K562 (cell line): ENCODE results near the gene PFN3. TPM values are rescaled to one million over a fixed set of nuclear protein-coding genes. Genes with fewer than 3 reads are reported as not detected.

Source experiments
- ETV5 ChIP-seq: sonication (generic); formaldehyde crosslinking; IDR thresholded peaks from 2 replicates; pipeline ENCODE4 v1.4.0; 2020; ENCODE audit warnings: low read depth, mild to moderate bottlenecking, missing genetic modification reagents
- HDAC8 ChIP-seq: fragments of 450-650 bp; IDR thresholded peaks from 2 replicates; pipeline ENCODE4 v1.6.1; 2016; ENCODE audit warnings: mild to moderate bottlenecking, missing genetic modification characterization, moderate library complexity, missing compliant biosample characterization
- MAZ ChIP-seq, 2 experiments: fragments of 450-650 bp in 1 of 2; sonication (generic) in 1 of 2; formaldehyde crosslinking; IDR thresholded peaks in 1 of 2; conservative IDR thresholded peaks in 1 of 2; 2 replicates each; pipeline versions ENCODE4 v1.4.0 to v1.5.0; 2020; ENCODE audit warnings: mild to moderate bottlenecking in 1 of 2, missing genetic modification reagents in 1 of 2
- NCOA1 ChIP-seq: fragments of 450-650 bp; IDR thresholded peaks from 2 replicates; pipeline ENCODE4 v1.6.1; 2016; ENCODE audit warnings: low read depth
- NR1H2 ChIP-seq: sonication (generic); formaldehyde crosslinking; IDR thresholded peaks from 2 replicates; pipeline ENCODE4 v1.4.0; 2020; ENCODE audit warnings: mild to moderate bottlenecking, missing genetic modification reagents
- NR2C2 ChIP-seq, 2 experiments: fragments of 200-800 bp in 1 of 2; sonication (Bioruptor generic) in 1 of 2; sonication (generic) in 1 of 2; formaldehyde crosslinking in 1 of 2; IDR thresholded peaks; 2 replicates each; pipeline versions ENCODE4 v1.6.1 to v1.8.0; 2016 to 2022; ENCODE audit warnings: mild to moderate bottlenecking in 1 of 2, missing compliant biosample characterization in 1 of 2, missing genetic modification characterization in 1 of 2, missing genetic modification reagents in 1 of 2
- PHF21A ChIP-seq: fragments of 450-650 bp; IDR thresholded peaks from 2 replicates; pipeline ENCODE4 v1.6.1; 2017; ENCODE audit warnings: low read depth, borderline replicate concordance
- POLR2A ChIP-seq: fragments of 450-650 bp; conservative IDR thresholded peaks from 2 replicates; pipeline ENCODE4 v1.6.1; 2016
- RAD21 ChIP-seq, 2 experiments: fragments of 250-450 bp in 1 of 2; fragments of 450-650 bp in 1 of 2; sonication (Bioruptor Pico) in 1 of 2; formaldehyde crosslinking in 1 of 2; IDR thresholded peaks in 1 of 2; conservative IDR thresholded peaks in 1 of 2; 2 replicates each; pipeline versions ENCODE4 v1.4.0 to v1.8.0; 2020 to 2022; ENCODE audit warnings: mild to moderate bottlenecking in 2 of 2, moderate library complexity in 1 of 2
- RBFOX2 ChIP-seq: fragments of 200-400 bp; formaldehyde crosslinking; IDR thresholded peaks from 2 replicates; pipeline ENCODE4 v1.6.1; 2017; ENCODE audit warnings: low read depth, mild to moderate bottlenecking, low read length, moderate library complexity
- RCOR1 ChIP-seq, 2 experiments: IDR thresholded peaks; 2 replicates each; pipeline ENCODE4 v1.6.1; 2012; ENCODE audit warnings: low read depth in 2 of 2, low read length in 2 of 2, borderline replicate concordance in 1 of 2, improper control_type of control experiment in 1 of 2
- RNF2 ChIP-seq: sonication (generic); IDR thresholded peaks from 2 replicates; pipeline ENCODE4 v1.6.1; 2016
- SMARCA5 ChIP-seq: fragments of 450-650 bp; IDR thresholded peaks from 2 replicates; pipeline ENCODE4 v1.6.1; 2016
- TAF7 ChIP-seq: fragments of 450-650 bp; IDR thresholded peaks from 2 replicates; pipeline ENCODE4 v1.6.1; 2016; ENCODE audit warnings: missing genetic modification characterization, missing compliant biosample characterization
- ZBTB7A ChIP-seq: IDR thresholded peaks from 2 replicates; pipeline ENCODE4 v1.6.1; 2011; ENCODE audit warnings: low read depth, mild to moderate bottlenecking, low read length, moderate library complexity, borderline replicate concordance; ENCODE audit not compliant: control insufficient read depth
- ZKSCAN1 ChIP-seq: fragments of 150-350 bp; IDR thresholded peaks from 2 replicates; pipeline ENCODE4 v1.6.1; 2016; ENCODE audit warnings: low read depth, low read length
- ZNF324 ChIP-seq: fragments of 250-450 bp; sonication (Bioruptor Pico); IDR thresholded peaks from 2 replicates; pipeline ENCODE4 v1.4.0; 2020; ENCODE audit warnings: mild to moderate bottlenecking
- polyA plus RNA-seq, 8 experiments: library from polyadenylated mRNA; depleted of rRNA in 4 of 8; stranded (reverse) in 5 of 8; unstranded in 3 of 8; fragments of >200 nt; fragmentation: Nextera tagmentation in 2 of 8; fragmentation: Illumina TruSeq in 1 of 8; extraction: Ambion mirVana in 2 of 8; extraction: Trizol in 1 of 8; gene quantifications; 2 replicates each; pipeline versions ENCODE4 v1.2.1 to v1.2.3, GENCODE V29; 2011 to 2014; ENCODE audit warnings: inconsistent platforms in 1 of 8, missing spikeins in 1 of 8
- total RNA-seq, 7 experiments: library from RNA; depleted of rRNA in 6 of 7; stranded (reverse); fragments of >200 nt in 6 of 7; fragmentation: Illumina TruSeq in 2 of 7; extraction: Trizol in 2 of 7; gene quantifications; 2 replicates each; pipeline versions ENCODE4 v1.2.1 to v1.2.3, GENCODE V29; 2011 to 2021; ENCODE audit warnings: low replicate concordance in 1 of 7
- TF ChIP-seq, protein P1 (sequence below): fragments of 450-650 bp; IDR thresholded peaks from 2 replicates; pipeline ENCODE4 v1.7.0; 2016; ENCODE audit warnings: borderline replicate concordance
- TF ChIP-seq, protein P2 (sequence below), 3 experiments: fragments of 200-800 bp in 1 of 3; sonication (Bioruptor generic) in 1 of 3; sonication (generic) in 1 of 3; formaldehyde crosslinking in 1 of 3; IDR thresholded peaks; 2 replicates each; pipeline versions ENCODE4 v1.6.1 to v1.8.0; 2016 to 2022; ENCODE audit warnings: mild to moderate bottlenecking in 2 of 3, missing compliant biosample characterization in 2 of 3, missing genetic modification characterization in 2 of 3, missing genetic modification reagents in 1 of 3
- TF ChIP-seq, protein P3 (sequence below): IDR thresholded peaks from 2 replicates; pipeline ENCODE4 v1.6.1; 2011; ENCODE audit warnings: borderline replicate concordance, low read depth, mild to moderate bottlenecking, moderate library complexity, low read length; ENCODE audit not compliant: insufficient read depth, poor library complexity, severe bottlenecking
- TF ChIP-seq, protein P4 (sequence below): fragments of 450-650 bp; formaldehyde crosslinking; IDR thresholded peaks from 2 replicates; pipeline ENCODE4 v1.4.0; 2022; ENCODE audit warnings: missing genetic modification characterization

The PFN3 gene
- total and polyA plus RNA-seq, 9 of the 15 experiments (the other 6 are each of a cell fraction or from before 2014, with no cell fraction given), result not detected

DNA sequence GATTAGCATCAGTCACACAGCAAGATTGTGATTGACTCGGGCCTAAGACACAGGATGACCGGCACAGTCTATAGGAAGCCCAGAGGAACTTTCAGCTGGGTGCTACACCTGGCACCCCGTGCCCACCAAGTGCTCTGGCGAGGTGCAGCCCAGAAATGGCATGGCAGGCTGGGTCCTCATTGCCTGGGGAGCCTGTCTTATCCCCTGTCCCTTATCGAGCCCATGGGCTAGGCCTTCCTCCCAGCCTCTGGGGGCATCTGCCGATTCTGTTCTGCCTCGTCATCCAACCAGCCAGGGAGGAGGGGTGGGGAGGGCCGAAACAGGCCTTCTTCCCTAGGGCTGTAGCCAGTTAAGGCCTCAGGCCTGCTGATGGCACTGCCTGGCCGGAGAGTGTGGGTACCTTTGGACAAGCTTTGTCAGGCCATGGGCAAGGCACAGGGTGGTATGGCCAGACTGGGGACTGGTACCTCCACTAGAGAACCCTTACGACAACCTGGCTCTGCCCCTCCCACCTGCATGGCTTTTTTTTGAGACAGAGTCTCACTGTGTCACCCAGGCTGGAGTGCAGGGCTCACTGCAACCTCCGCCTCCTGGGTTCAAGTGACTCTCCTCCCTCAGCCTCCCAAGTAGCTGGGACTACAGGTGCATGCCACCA lies 27.6 kb upstream of the PFN3 start (continued):
- TF ChIP-seq, protein P1, sequence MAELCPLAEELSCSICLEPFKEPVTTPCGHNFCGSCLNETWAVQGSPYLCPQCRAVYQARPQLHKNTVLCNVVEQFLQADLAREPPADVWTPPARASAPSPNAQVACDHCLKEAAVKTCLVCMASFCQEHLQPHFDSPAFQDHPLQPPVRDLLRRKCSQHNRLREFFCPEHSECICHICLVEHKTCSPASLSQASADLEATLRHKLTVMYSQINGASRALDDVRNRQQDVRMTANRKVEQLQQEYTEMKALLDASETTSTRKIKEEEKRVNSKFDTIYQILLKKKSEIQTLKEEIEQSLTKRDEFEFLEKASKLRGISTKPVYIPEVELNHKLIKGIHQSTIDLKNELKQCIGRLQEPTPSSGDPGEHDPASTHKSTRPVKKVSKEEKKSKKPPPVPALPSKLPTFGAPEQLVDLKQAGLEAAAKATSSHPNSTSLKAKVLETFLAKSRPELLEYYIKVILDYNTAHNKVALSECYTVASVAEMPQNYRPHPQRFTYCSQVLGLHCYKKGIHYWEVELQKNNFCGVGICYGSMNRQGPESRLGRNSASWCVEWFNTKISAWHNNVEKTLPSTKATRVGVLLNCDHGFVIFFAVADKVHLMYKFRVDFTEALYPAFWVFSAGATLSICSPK, result no peak
- TF ChIP-seq, protein P2, sequence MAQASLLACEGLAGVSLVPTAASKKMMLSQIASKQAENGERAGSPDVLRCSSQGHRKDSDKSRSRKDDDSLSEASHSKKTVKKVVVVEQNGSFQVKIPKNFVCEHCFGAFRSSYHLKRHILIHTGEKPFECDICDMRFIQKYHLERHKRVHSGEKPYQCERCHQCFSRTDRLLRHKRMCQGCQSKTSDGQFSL (CRISPR knock-in tag; IDR thresholded peaks at IDR 0.05), result 0 out of 2 replicates have a peak, but pooled peaks have one; percentile 37
- TF ChIP-seq, protein P2 (tag; IDR thresholded peaks at IDR 0.05), result no peak
- TF ChIP-seq RNF2 (peak; percentile 31; the same call in 1 of the 2 replicates), ZKSCAN1 (no peak), PHF21A (no peak), NR2C2 (CRISPR knock-in tag; IDR thresholded peaks at IDR 0.05) (no peak), NR2C2 (tag; IDR thresholded peaks at IDR 0.05) (no peak), NCOA1 (no peak), POLR2A (peak; percentile 31; the same call in 1 of the 2 replicates), HDAC8 (no peak), NR1H2 (CRISPR knock-in tag) (0 out of 2 replicates have a peak, but pooled peaks have one; percentile 72), RAD21 (CRISPR knock-in tag; conservative IDR thresholded peaks at IDR 0.05 in 1 of 2, IDR thresholded peaks at IDR 0.05 in 1 of 2) (0 out of 4 replicates have a peak, but pooled peaks of 1 of the 2 experiments have one; percentile 3), ZBTB7A (peak; percentile 56; the same call in 1 of the 2 replicates), ETV5 (CRISPR knock-in tag) (0 out of 2 replicates have a peak, but pooled peaks have one; percentile 52), RBFOX2 (peak; percentile 63), ZNF324 (CRISPR knock-in tag) (no peak), MAZ (CRISPR knock-in tag; conservative IDR thresholded peaks at IDR 0.05 in 1 of 2, IDR thresholded peaks at IDR 0.05 in 1 of 2) (peak in 1 of 2 experiments; percentile 51; a peak in 1 of 4 replicates), RCOR1 (IDR thresholded peaks at IDR 0.05; ENCODE audit: borderline replicate concordance in 1 of 2, low read depth in 2 of 2, low read length in 2 of 2) (peak in 1 of 2 experiments; percentile 86; a peak in 2 of 4 replicates), TAF7 (tag) (no peak), SMARCA5 (0 out of 2 replicates have a peak, but pooled peaks have one; percentile 66)
- TF ChIP-seq, protein P3, sequence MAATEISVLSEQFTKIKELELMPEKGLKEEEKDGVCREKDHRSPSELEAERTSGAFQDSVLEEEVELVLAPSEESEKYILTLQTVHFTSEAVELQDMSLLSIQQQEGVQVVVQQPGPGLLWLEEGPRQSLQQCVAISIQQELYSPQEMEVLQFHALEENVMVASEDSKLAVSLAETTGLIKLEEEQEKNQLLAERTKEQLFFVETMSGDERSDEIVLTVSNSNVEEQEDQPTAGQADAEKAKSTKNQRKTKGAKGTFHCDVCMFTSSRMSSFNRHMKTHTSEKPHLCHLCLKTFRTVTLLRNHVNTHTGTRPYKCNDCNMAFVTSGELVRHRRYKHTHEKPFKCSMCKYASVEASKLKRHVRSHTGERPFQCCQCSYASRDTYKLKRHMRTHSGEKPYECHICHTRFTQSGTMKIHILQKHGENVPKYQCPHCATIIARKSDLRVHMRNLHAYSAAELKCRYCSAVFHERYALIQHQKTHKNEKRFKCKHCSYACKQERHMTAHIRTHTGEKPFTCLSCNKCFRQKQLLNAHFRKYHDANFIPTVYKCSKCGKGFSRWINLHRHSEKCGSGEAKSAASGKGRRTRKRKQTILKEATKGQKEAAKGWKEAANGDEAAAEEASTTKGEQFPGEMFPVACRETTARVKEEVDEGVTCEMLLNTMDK, result peak; percentile 50
- TF ChIP-seq, protein P4, sequence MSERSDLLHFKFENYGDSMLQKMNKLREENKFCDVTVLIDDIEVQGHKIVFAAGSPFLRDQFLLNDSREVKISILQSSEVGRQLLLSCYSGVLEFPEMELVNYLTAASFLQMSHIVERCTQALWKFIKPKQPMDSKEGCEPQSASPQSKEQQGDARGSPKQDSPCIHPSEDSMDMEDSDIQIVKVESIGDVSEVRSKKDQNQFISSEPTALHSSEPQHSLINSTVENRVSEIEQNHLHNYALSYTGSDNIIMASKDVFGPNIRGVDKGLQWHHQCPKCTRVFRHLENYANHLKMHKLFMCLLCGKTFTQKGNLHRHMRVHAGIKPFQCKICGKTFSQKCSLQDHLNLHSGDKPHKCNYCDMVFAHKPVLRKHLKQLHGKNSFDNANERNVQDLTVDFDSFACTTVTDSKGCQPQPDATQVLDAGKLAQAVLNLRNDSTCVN (CRISPR knock-in tag), result no peak
